HG02981 (cell line): ENCODE data around the gene FAM114A1.
A peak's percentile ranks its signal among the peaks of the same experiment; 100 is the strongest.

Source experiments
- ATAC-seq: cut with Tn5 transposase; IDR thresholded peaks from one replicate; pipeline ENCODE4 v1.9.1; 2021; ENCODE audit warnings: mild to moderate bottlenecking, moderate library complexity; ENCODE audit not compliant: unreplicated experiment

FAM114A1 gene

GRCh38 chr4:38867478-38868058, at the start of gene FAM114A1:
FAM114A1 (plus strand) TSS chr4:38867806; CDS start chr4:38878079, 10,273 bp downstream.
- ATAC-seq: peak; percentile 88

GRCh38 chr4:38818441-38818976, 49.1 kb upstream of the FAM114A1 start:
- peak; percentile 49 for ATAC-seq

- no peak for ATAC-seq
Observed at GRCh38 chr4:38819569-38819968, 48.0 kb upstream of the FAM114A1 start.

- ATAC-seq: peak; percentile 45
Observed at GRCh38 chr4:38820329-38821061, 47.1 kb upstream of the FAM114A1 start.

GRCh38 chr4:38821739-38822138, 45.9 kb upstream of the FAM114A1 start:
- ATAC-seq: no peak

- no peak for ATAC-seq
Observed at GRCh38 chr4:38822748-38823303, 44.8 kb upstream of the FAM114A1 start.

GRCh38 chr4:38823766-38824165, 43.8 kb upstream of the FAM114A1 start:
- no peak for ATAC-seq

GRCh38 chr4:38829237-38829636, 38.4 kb upstream of the FAM114A1 start:
- ATAC-seq: no peak

GRCh38 chr4:38831653-38832052, 36.0 kb upstream of the FAM114A1 start:
- no peak for ATAC-seq

GRCh38 chr4:38832206-38832605, 35.4 kb upstream of the FAM114A1 start:
- ATAC-seq: no peak

GRCh38 chr4:38832624-38833528, 34.7 kb upstream of the FAM114A1 start:
- no peak for ATAC-seq

GRCh38 chr4:38834570-38834969, 33.0 kb upstream of the FAM114A1 start:
- no peak for ATAC-seq

GRCh38 chr4:38837334-38837733, 30.3 kb upstream of the FAM114A1 start:
- no peak for ATAC-seq

GRCh38 chr4:38837849-38838248, 29.8 kb upstream of the FAM114A1 start:
- no peak for ATAC-seq

GRCh38 chr4:38842994-38843393, 24.6 kb upstream of the FAM114A1 start:
- no peak for ATAC-seq

GRCh38 chr4:38846015-38846414, 21.6 kb upstream of the FAM114A1 start:
- no peak for ATAC-seq

- ATAC-seq: no peak
Observed at GRCh38 chr4:38855466-38855865, 12.1 kb upstream of the FAM114A1 start.

GRCh38 chr4:38856046-38856445, 11.6 kb upstream of the FAM114A1 start:
- no peak for ATAC-seq

GRCh38 chr4:38856524-38857337, 10.9 kb upstream of the FAM114A1 start, which contains the start of gene TLR6:
TLR6 (minus strand) TSS chr4:38856817; CDS start chr4:38829473, 27,344 bp downstream.
- peak; percentile 47 for ATAC-seq
